GM15510 (cell line): ENCODE data around the gene CBX7.

Source experiments
- POLR2A ChIP-seq: IDR thresholded peaks from 3 replicates; pipeline ENCODE4 v1.6.1; 2011; ENCODE audit warnings: borderline replicate concordance; ENCODE audit not compliant: insufficient read length; ENCODE audit errors: extremely low read depth

CBX7 gene

DNA sequence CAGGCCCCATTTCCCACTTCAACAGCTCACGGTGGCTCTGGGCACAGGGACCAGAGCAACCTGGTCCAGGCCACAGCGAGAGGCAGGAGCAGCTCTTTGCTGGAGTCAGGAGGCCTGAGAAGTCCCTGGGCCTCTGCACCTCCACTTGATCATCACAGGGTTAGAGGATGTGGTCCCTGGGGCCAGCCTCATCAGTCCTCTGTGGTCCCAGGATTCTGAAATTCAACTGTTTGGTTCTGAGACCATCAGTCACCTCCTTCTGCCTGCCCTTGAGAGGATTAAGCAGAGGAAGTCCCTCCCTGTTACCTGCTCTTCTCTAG lies 24.9 kb upstream of the CBX7 start:
- TF ChIP-seq POLR2A = no peak

GRCh38 chr22:39176714-39177455 lies 24.4 kb upstream of the CBX7 start:
- TF ChIP-seq POLR2A = no peak

- TF ChIP-seq POLR2A = no peak
Measured at GRCh38 chr22:39176143-39176713, 23.7 kb upstream of the CBX7 start.

DNA sequence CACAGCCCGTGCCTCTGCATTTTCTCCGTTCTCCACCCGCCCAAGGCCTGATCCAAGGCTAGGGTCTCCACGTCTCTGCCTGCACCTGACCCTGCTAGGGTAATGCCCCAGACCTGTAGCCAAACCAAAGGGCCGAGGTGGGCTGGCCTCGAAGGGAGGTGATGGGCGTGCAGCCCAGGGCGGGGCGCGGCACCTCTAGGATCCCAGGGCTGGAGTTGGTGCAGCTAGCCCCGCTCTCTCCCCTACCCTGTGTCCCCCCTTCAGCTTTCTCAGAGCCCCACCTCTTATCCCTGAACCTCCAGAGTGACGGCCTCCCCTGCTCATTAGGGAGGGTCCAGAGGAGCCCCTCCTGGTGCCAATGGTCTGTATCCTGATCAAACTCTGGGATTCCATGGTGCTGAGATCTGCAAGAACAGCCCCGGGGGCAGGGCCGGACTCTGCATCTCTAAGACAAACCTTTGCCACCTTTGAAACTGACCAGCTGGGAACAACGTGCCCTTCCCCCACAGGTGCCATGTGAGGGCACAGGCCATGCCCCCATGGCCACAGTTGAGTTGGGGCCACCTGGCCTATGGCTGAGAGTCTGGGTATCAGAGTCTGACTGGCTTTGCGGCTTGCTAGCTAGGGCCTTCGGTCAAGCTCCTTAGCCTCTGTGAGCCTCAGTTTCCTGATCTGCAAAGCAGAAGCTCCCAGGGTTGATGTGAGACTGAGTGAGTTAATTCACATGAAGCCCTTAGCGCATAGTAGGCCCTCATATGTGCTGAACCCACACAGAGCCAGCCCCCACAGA lies 23.1 kb upstream of the CBX7 start:
- no peak for TF ChIP-seq POLR2A

DNA sequence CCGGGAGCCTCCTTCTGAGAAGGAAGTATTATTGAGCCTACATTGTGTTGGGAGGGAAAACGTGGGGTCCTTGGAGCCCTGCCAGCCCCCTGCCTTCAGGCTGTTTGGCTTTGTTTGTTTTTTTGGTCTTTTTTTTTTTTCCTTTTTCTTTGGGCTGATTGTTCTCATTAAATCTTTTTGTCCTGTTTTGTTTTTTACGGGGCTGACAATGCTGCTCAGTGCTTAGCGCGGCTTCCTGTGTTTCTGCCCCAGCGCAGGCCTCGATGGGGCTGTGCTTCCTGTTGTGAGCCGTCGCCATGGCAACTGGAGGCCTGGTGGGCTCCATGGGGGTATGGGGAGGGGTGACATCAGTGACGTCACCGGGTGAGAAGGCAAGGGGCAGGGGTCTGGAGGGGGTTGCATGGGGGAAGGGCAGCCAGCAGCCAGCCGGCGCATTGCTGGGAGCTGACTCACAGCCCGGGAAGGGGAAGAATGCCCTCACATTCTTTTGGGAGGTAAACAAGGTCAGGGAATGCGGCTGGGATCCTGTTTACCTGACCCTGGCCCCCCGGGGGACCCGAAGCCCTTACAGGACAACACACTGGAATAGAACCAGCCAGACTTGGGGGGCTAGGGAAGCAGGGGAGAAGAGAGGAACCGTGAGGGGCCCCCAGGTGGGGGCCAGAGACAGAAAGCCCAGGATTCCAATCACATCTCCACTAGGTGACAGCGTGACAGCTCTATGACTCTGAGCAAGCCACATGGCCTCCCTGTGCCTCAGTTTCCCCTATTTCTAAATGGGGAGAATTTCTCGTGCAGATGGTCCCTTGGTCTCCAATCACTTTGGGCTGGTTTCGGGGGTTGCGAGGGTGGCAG lies 22.2 kb upstream of the CBX7 start:
- TF ChIP-seq POLR2A = no peak

GRCh38 chr22:39173787-39174497 lies 21.5 kb upstream of the CBX7 start:
- TF ChIP-seq POLR2A = no peak

GRCh38 chr22:39173050-39173706 lies 20.7 kb upstream of the CBX7 start:
- no peak for TF ChIP-seq POLR2A

DNA sequence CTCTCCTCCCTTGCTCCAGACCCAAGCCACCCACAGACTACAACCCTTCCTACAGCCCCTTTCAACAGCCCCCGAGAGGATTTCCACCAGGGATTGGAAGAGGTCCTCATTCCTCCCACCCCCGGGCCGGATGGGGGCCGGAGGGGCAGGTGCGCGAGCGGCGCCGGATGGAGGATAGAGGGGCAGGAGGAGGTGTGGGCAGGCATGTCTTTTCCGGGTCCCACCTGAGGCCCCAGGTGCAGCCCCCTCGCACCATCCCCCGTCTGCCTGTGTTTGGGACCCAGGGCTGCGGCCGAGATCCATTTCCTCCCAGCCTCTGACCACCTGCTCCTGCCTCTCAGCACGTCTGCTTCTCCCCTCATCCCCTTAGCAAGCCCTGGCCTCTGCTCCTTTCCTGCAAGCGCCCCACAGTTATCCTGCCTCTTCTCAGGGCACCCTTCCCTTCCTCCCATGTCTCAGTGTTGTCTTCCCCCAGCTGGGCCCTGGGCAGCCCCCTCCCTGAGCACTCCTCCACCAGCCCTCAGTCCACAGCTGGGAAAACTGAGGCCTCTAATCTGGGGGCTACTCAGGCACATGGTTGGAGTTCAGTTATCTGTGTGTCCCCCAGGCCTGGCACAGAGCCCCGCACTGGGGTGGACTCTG lies 19.3 kb upstream of the CBX7 start:
- TF ChIP-seq POLR2A = no peak

- no peak for TF ChIP-seq POLR2A
Measured at GRCh38 chr22:39170825-39171622, 18.5 kb upstream of the CBX7 start.

DNA sequence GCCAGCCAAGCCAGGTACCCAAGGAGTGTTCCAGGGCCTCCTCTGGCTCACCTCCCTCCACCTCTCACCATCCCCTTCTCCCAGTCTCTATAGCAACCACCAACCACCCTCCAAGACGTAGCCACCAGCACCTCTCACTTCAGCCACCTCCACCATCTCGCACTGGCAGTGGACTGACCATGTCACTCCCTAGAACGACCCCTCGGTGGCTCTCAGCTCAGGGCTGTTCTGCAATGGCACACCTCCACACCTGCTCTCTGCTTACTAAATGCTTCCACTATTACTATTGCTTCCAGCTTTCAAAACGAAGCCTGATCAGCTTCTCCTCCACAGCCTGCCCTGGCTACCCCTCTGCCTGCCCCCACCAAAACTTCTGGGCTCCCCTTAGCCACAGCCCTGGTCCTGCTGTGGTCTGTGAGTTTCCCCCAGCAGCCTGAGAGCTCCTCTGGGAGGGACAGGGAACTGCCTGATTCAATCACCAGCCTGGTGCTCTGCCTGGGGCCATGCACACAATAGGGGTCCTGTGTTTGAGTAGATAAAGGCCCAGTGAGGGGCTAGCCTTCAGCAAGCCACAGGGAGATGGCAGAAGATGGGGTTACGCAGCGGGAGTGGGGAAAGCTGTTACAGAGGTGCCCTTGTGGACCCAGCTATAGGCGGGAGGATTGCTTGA lies 17.5 kb upstream of the CBX7 start:
- no peak for TF ChIP-seq POLR2A

DNA sequence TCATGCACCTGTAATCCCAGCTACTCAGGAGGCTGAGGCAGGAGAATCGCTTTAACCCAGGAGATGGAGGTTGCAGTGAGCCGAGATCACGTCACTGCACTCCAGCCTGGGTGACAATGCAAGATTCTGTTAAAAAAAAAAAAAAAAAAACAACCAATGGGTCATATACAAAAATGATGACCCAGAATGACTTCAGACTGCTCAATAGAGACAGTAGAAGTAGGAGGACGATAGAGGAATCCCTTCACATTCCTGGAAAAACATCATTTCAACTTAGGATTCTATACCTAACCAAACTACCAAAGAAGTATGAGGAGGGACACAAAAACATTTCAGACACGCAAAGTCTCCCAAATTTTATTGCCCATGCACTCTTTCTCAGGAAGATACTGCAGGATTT lies 14.1 kb upstream of the CBX7 start:
- TF ChIP-seq POLR2A = no peak

- no peak for TF ChIP-seq POLR2A
Measured at GRCh38 chr22:39155421-39155820, 2.9 kb upstream of the CBX7 start.

- TF ChIP-seq POLR2A = no peak
Measured at GRCh38 chr22:39153220-39153717, 789 bp upstream of the CBX7 start.
